HUES6 (cell line): ENCODE measurements around the gene CALML4.
"Not testable (repeated sequence)": the region's sequence is repeated elsewhere in the genome, so short reads cannot be mapped to it uniquely, and the experiment has no call there.

ENCODE experiments used
- H3K27ac ChIP-seq: 2 replicates; pipeline ENCODE4 v1.7.0; 2013; ENCODE audit warnings: low read depth, mild to moderate bottlenecking, low read length, inconsistent platforms
- H3K27me3 ChIP-seq: 2 replicates; pipeline ENCODE4 v1.6.1; 2013; ENCODE audit warnings: low read length; ENCODE audit not compliant: control insufficient read depth, insufficient read depth
- H3K36me3 ChIP-seq: 2 replicates; pipeline ENCODE4 v1.6.1; 2013; ENCODE audit warnings: low read length; ENCODE audit not compliant: control insufficient read depth, insufficient read depth
- H3K4me1 ChIP-seq: 2 replicates; pipeline ENCODE4 v1.6.1; 2013; ENCODE audit warnings: low read length; ENCODE audit not compliant: control insufficient read depth, insufficient read depth
- H3K4me3 ChIP-seq: 2 replicates; pipeline ENCODE4 v1.5.1; 2013; ENCODE audit warnings: low read depth, low read length
- H3K9ac ChIP-seq: one replicate; pipeline ENCODE4 v1.6.1; 2013; ENCODE audit warnings: mild to moderate bottlenecking, low read length
- H3K9me3 ChIP-seq: 2 replicates; pipeline ENCODE4 v1.6.1; 2013; ENCODE audit warnings: low read depth, low read length; ENCODE audit not compliant: control insufficient read depth, insufficient read depth

CALML4 gene

GRCh38 chr15:68186671-68187397, 18.3 kb downstream of the CALML4 start:
- Histone ChIP-seq H3K9me3 (no peaks in the 10 kb centered on the region), H3K9ac (no peak overlapping the region), H3K4me3 (no peak overlapping the region), H3K36me3 (peaks cover 66% of the 10 kb centered on the region), H3K27ac (no peak overlapping the region), H3K27me3 (no peaks in the 10 kb centered on the region), H3K4me1 (0 out of 2 replicates have a peak, but pooled peaks cover 10% of the 10 kb centered on the region)

- Histone ChIP-seq H3K4me3 (no peak overlapping the region), H3K9me3 (no peaks in the 10 kb centered on the region), H3K9ac (no peak overlapping the region), H3K4me1 (no peaks in the 10 kb centered on the region), H3K36me3 (peaks cover 81% of the 10 kb centered on the region), H3K27me3 (no peaks in the 10 kb centered on the region), H3K27ac (no peak overlapping the region)
These were observed 20.3 kb downstream of the CALML4 start for GRCh38 chr15:68184616-68185480.

- no peak overlapping the region for H3K27ac ChIP-seq
- peaks cover 78% of the 10 kb centered on the region for H3K36me3 ChIP-seq
- H3K4me1 ChIP-seq, result no peaks in the 10 kb centered on the region
- H3K9me3 ChIP-seq, result no peaks in the 10 kb centered on the region
- H3K27me3 ChIP-seq, result no peaks in the 10 kb centered on the region
- no peak overlapping the region for H3K9ac ChIP-seq
- H3K4me3 ChIP-seq, result no peak overlapping the region
These were observed 21.4 kb downstream of the CALML4 start for GRCh38 chr15:68183616-68184315.

- H3K9me3 ChIP-seq, result no peaks in the 10 kb centered on the region
- H3K27me3 ChIP-seq, result no peaks in the 10 kb centered on the region
- H3K36me3 ChIP-seq, result peaks cover 64% of the 10 kb centered on the region
- no peak overlapping the region for H3K9ac ChIP-seq
- H3K27ac ChIP-seq, result no peak overlapping the region
- no peak overlapping the region for H3K4me3 ChIP-seq
- H3K4me1 ChIP-seq, result no peaks in the 10 kb centered on the region
These were observed 27.4 kb downstream of the CALML4 start for GRCh38 chr15:68177742-68178141.

DNA sequence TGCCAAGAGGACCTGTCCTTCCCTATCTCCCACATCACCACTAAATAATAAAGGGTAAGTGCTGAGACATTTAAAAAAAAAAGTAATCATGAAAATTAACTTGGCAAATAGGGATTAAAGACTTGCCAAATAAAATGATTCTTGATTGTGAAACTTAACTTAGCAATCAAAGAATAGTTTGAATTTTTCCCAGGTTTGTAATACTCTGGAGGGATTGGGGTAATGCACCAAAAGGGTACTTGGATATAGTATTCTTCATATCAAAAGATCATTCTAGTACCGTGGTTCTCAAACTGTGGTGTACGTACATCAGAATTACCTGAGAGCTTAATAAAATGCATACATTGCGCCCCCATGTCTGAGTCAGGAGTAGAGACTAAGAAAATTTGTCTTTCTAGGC, 28.5 kb downstream of the CALML4 start:
- Histone ChIP-seq H3K36me3 (peaks cover 55% of the 10 kb centered on the region), H3K9ac (no peak overlapping the region), H3K27me3 (no peaks in the 10 kb centered on the region), H3K27ac (no peak overlapping the region), H3K4me1 (no peaks in the 10 kb centered on the region), H3K4me3 (no peak overlapping the region), H3K9me3 (no peaks in the 10 kb centered on the region)

GRCh38 chr15:68175526-68175925, 29.6 kb downstream of the CALML4 start:
- peaks cover 45% of the 10 kb centered on the region for H3K36me3 ChIP-seq
- H3K27me3 ChIP-seq, result no peaks in the 10 kb centered on the region
- H3K9me3 ChIP-seq, result no peaks in the 10 kb centered on the region
- no peak overlapping the region for H3K9ac ChIP-seq
- H3K4me1 ChIP-seq, result no peaks in the 10 kb centered on the region
- no peak overlapping the region for H3K27ac ChIP-seq
- no peak overlapping the region for H3K4me3 ChIP-seq

DNA sequence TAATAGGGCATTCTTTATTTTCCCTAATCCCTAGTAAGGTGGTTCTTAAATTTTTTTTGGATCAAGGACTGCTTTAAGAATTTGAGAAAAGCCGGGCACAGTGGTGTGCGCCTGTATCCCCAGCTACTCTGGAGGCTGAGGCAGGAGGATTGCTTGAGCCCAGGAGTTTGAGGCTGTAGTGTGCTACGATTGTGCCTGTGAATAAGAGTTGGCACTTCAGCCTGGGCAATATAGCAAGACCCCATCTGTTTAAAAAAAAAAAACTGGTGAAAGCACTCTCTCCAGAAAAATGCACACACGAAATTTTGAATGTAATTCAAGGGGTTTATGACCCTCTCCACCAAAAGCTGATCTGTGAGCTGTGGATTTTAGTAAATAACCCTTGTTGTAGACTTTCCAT, 32.0 kb downstream of the CALML4 start:
- H3K9me3 ChIP-seq, result no peaks in the 10 kb centered on the region
- H3K4me1 ChIP-seq, result no peaks in the 10 kb centered on the region
- H3K27me3 ChIP-seq, result no peaks in the 10 kb centered on the region
- H3K27ac ChIP-seq, result no peak overlapping the region
- H3K9ac ChIP-seq, result no peak overlapping the region
- H3K36me3 ChIP-seq, result peaks cover 36% of the 10 kb centered on the region
- no peak overlapping the region for H3K4me3 ChIP-seq

GRCh38 chr15:68172037-68172436, 33.1 kb downstream of the CALML4 start:
- not testable (repeated sequence) for H3K4me3 ChIP-seq, H3K9ac ChIP-seq

DNA sequence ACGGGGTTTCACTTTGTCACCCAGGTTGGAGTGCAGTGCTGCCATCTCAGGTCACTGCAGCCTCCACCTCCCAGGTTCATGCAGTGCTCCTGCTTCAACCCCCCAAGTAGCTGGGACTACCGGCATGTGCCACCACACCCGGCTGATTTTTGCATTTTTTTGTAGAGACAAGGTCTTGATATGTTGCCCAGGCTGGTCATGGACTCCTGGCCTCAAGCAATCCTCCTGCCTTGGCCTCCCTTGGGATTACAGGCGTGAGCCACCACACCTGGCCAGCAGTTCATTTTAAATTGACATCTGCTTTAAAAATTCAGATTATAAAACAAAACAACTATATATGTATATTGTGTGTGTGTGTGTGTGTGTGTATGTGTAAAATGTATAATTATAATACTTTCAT, 38.3 kb downstream of the CALML4 start:
- Histone ChIP-seq H3K4me1 (no peaks in the 10 kb centered on the region), H3K4me3 (no peak overlapping the region), H3K27me3 (no peaks in the 10 kb centered on the region), H3K27ac (no peak overlapping the region), H3K36me3 (peaks cover 11% of the 10 kb centered on the region), H3K9me3 (no peaks in the 10 kb centered on the region; the same call in 1 of the 2 replicates), H3K9ac (no peak overlapping the region)

More at GRCh38 chr15:68172037-68172436, 33.1 kb downstream of the CALML4 start:
- not testable (repeated sequence) for H3K27me3 ChIP-seq, H3K4me1 ChIP-seq, H3K27ac ChIP-seq, H3K9me3 ChIP-seq
- H3K36me3 ChIP-seq, result peaks cover 27% of the 10 kb centered on the region

GRCh38 chr15:68163191-68163590, 41.9 kb downstream of the CALML4 start:
- Histone ChIP-seq H3K9ac (no peak overlapping the region), H3K9me3 (no peaks in the 10 kb centered on the region; the same call in 1 of the 2 replicates), H3K27me3 (no peaks in the 10 kb centered on the region), H3K4me1 (no peaks in the 10 kb centered on the region), H3K27ac (no peak overlapping the region), H3K36me3 (peaks cover 35% of the 10 kb centered on the region), H3K4me3 (no peak overlapping the region)
